GM10266 (cell line): ENCODE results near the gene RIPOR1.

Experiments
- DNase-seq: peaks from one replicate; pipeline ENCODE4 v3.0.0; 2012; ENCODE audit errors: extremely low spot score
- TF ChIP-seq, protein P1 (sequence below): IDR thresholded peaks from 2 replicates; pipeline ENCODE4 v1.5.1; 2012; ENCODE audit warnings: mild to moderate bottlenecking, low read depth; ENCODE audit not compliant: control insufficient read depth, insufficient read depth; ENCODE audit errors: missing control alignments

Gene RIPOR1

GRCh38 chr16:67537636-67538591, 9.3 kb downstream of the RIPOR1 start:
- DNase-seq, result peak; percentile 90

DNA sequence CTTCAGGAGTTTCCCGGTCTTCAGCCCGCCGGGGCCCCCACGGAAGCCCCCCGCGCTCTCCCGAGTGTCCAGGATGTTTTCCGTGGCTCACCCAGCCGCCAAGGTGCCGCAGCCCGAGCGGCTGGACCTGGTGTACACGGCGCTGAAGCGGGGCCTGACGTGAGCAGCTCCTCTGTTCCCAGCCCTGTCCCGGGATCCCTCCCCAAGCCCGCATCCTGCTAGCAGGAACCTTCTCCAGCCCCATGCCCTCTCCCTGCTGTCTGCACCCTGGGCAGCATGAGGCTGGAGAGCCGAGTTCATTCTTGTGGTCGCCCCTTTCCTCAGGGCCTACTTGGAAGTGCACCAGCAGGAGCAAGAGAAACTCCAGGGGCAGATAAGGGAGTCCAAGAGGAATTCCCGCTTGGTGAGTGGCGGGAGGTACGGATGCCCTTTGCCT, 10.1 kb downstream of the RIPOR1 start:
- TF ChIP-seq, protein P1, sequence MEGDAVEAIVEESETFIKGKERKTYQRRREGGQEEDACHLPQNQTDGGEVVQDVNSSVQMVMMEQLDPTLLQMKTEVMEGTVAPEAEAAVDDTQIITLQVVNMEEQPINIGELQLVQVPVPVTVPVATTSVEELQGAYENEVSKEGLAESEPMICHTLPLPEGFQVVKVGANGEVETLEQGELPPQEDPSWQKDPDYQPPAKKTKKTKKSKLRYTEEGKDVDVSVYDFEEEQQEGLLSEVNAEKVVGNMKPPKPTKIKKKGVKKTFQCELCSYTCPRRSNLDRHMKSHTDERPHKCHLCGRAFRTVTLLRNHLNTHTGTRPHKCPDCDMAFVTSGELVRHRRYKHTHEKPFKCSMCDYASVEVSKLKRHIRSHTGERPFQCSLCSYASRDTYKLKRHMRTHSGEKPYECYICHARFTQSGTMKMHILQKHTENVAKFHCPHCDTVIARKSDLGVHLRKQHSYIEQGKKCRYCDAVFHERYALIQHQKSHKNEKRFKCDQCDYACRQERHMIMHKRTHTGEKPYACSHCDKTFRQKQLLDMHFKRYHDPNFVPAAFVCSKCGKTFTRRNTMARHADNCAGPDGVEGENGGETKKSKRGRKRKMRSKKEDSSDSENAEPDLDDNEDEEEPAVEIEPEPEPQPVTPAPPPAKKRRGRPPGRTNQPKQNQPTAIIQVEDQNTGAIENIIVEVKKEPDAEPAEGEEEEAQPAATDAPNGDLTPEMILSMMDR, result no peak
- no peak for DNase-seq

More at GRCh38 chr16:67537636-67538591, 9.3 kb downstream of the RIPOR1 start:
- TF ChIP-seq, protein P1, result no peak

DNA sequence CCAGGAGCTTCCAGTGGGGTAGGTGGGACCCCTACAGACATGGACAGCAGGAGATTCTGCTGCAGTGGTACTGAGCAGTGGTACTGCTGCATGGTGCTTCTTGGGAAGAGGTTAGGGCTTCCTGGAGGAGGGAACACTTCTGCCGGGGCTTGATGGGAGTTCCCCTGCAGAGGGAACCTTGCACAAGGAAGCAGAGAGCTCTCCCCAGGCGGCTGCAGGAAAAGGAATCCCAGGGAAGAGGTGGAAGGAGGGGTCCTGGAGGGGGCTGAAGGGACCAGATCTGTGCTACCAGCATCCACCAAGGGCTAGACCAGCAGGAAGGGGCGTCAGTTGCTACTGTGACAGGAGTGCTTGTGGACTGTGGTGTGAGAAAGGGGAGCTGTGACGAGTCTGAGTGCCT, 10.6 kb downstream of the RIPOR1 start:
- TF ChIP-seq, protein P1, result no peak
- no peak for DNase-seq

GRCh38 chr16:67539691-67540635, 11.3 kb downstream of the RIPOR1 start:
- TF ChIP-seq, protein P1, result no peak
- DNase-seq, result no peak

GRCh38 chr16:67540756-67541155, 12.1 kb downstream of the RIPOR1 start:
- no peak for DNase-seq
- TF ChIP-seq, protein P1, result no peak

DNA sequence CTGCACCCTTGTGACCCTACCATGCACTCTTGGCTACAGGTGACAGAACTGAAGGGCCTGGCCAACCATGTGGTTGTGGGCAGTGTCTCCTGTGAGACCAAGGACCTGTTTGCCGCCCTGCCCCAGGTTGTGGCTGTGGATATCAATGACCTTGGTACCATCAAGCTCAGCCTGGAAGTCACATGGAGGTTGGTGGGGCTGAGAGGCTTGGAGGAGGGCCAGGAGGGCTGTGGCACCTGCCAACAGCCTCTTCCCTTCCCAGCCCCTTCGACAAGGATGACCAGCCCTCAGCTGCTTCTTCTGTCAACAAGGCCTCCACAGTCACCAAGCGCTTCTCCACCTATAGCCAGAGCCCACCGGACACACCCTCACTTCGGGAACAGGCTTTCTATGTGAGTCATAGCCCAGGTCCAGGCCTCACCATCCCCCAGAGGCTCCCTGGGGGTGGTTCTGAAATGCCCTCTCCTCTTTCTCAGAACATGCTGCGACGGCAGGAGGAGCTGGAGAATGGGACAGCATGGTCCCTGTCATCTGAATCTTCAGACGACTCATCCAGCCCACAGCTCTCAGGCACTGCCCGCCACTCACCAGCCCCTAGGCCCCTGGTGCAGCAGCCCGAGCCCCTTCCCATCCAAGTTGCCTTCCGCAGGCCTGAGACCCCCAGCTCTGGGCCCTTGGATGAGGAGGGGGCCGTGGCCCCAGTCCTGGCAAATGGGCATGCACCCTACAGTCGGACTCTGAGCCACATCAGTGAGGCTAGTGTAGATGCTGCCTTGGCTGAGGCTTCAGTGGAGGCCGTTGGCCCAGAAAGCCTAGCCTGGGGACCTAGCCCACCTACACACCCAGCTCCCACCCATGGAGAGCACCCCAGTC, 13.0 kb downstream of the RIPOR1 start:
- DNase-seq, result no peak
- TF ChIP-seq, protein P1, result no peak
